ENCODE data around the gene PLA2G2C.
A peak's percentile ranks its signal among the peaks of the same experiment; 100 is the strongest.

The PLA2G2C gene

GRCh38 chr1:20209471-20209870, 23.2 kb upstream of the PLA2G2C start:
- no peak for DNase-seq (ENCODE audit: extremely low read depth in 1 of 2, low read depth in 1 of 2)

GRCh38 chr1:20207546-20207945, 21.2 kb upstream of the PLA2G2C start:
- no peak for DNase-seq (ENCODE audit: extremely low read depth in 1 of 2, low read depth in 1 of 2)

- no peak for DNase-seq (ENCODE audit: extremely low read depth in 1 of 2, low read depth in 1 of 2)
These were observed 15.8 kb upstream of the PLA2G2C start for GRCh38 chr1:20202166-20202565.

- no peak for DNase-seq (ENCODE audit: extremely low read depth in 1 of 2, low read depth in 1 of 2)
These were observed 14.6 kb upstream of the PLA2G2C start for GRCh38 chr1:20200966-20201365.

- no peak for DNase-seq (ENCODE audit: extremely low read depth in 1 of 2, low read depth in 1 of 2)
These were observed 13.5 kb upstream of the PLA2G2C start for GRCh38 chr1:20199840-20200239.

GRCh38 chr1:20199403-20199802, 13.1 kb upstream of the PLA2G2C start:
- no peak for DNase-seq (ENCODE audit: extremely low read depth in 1 of 2, low read depth in 1 of 2)

GRCh38 chr1:20198918-20199317, 12.6 kb upstream of the PLA2G2C start:
- DNase-seq (ENCODE audit: extremely low read depth in 1 of 2, low read depth in 1 of 2), result no peak

- DNase-seq (ENCODE audit: extremely low read depth in 1 of 2, low read depth in 1 of 2), result no peak
These were observed 12.0 kb upstream of the PLA2G2C start for GRCh38 chr1:20198296-20198695.

GRCh38 chr1:20197329-20197791, 11.0 kb upstream of the PLA2G2C start:
- DNase-seq (ENCODE audit: extremely low read depth in 1 of 2, low read depth in 1 of 2), result no peak

GRCh38 chr1:20195462-20195780, 9.1 kb upstream of the PLA2G2C start:
- no peak for DNase-seq (ENCODE audit: extremely low read depth in 1 of 2, low read depth in 1 of 2)

- peak in 1 of 2 donors; percentile 46 for DNase-seq (ENCODE audit: extremely low read depth in 1 of 2, low read depth in 1 of 2)
These were observed 8.6 kb upstream of the PLA2G2C start for GRCh38 chr1:20194757-20195461.

- DNase-seq (ENCODE audit: extremely low read depth in 1 of 2, low read depth in 1 of 2), result no peak
These were observed 7.9 kb upstream of the PLA2G2C start for GRCh38 chr1:20194224-20194623.

GRCh38 chr1:20192871-20193411, 6.6 kb upstream of the PLA2G2C start:
- DNase-seq (ENCODE audit: extremely low read depth in 1 of 2, low read depth in 1 of 2), result no peak

GRCh38 chr1:20192364-20192763, 6.0 kb upstream of the PLA2G2C start:
- no peak for DNase-seq (ENCODE audit: extremely low read depth in 1 of 2, low read depth in 1 of 2)

GRCh38 chr1:20191266-20191825, 5.0 kb upstream of the PLA2G2C start:
- DNase-seq (ENCODE audit: extremely low read depth in 1 of 2, low read depth in 1 of 2), result no peak

GRCh38 chr1:20190256-20191160, 4.2 kb upstream of the PLA2G2C start:
- no peak for DNase-seq (ENCODE audit: extremely low read depth in 1 of 2, low read depth in 1 of 2)

- DNase-seq (ENCODE audit: extremely low read depth in 1 of 2, low read depth in 1 of 2), result no peak
These were observed 3.3 kb upstream of the PLA2G2C start for GRCh38 chr1:20189664-20190063.

GRCh38 chr1:20188455-20188817, 2.1 kb upstream of the PLA2G2C start:
- DNase-seq (ENCODE audit: extremely low read depth in 1 of 2, low read depth in 1 of 2), result no peak

- DNase-seq (ENCODE audit: extremely low read depth in 1 of 2, low read depth in 1 of 2), result no peak
These were observed 1.6 kb upstream of the PLA2G2C start for GRCh38 chr1:20187813-20188454.

- DNase-seq (ENCODE audit: extremely low read depth in 1 of 2, low read depth in 1 of 2), result peak; percentile 24 to 49
These were observed 940 bp upstream of the PLA2G2C start for GRCh38 chr1:20187103-20187812.

Measured in stimulated activated CD8-positive, alpha-beta memory T cell treated with anti-CD3 and anti-CD28 coated beads, Interleukin-7, amount 100 ng/mL, for 48 hours (primary cell).